HL-60/S4 treated with retinoic acid at 250 ng/mL for 4 days and 3 days (cell line): ENCODE results near the gene IGF2BP2.
"Not testable (repeated sequence)": the region's sequence is repeated elsewhere in the genome, so short reads cannot be mapped to it uniquely, and the experiment has no call there.

Experiments used
- in situ Hi-C: fragments of 300-500 bp; cut with MboI; formaldehyde crosslinking; loops from 2 replicates; pipeline ENCODE4 v1.7.0; 2022; ENCODE audit warnings: low sequenced_read_pairs

The IGF2BP2 gene

DNA sequence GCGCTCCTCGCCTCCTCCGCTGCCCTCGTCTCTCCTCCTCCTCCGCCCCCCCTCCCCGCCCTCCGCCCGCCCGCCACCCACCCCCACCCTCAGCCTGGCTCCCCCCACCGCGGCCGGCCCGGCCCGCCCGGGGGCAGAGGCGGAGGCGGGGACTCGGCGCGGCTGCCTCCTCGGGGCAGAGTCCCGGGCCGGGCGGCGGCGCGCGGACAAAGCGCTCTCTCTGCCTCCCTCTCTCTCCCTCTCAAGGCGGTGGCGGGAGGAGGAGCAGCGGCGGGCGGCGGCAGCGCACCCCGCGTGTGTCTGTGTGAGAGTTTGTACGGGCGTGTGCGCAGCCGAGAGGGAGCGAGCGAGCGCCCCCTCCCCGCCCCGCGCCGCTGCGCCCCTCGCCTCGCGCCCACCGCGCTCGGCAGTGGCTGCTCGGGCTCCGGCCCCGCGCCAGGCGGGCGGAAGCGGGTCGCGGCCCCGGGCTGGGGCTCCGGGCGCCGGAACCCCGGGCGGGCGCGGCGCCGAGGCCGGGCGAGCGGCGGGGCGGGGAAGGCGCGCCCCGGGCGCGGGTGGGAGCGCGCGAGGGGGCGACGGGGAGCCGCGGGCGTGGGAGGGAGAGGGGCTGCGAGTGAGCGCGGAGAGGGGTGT, at the start of gene IGF2BP2:
Gene IGF2BP2, minus strand, starts transcription at position 37 of the 633 bp plus-strand sequence. CDS start 82 bp downstream, outside the sequence.
- in situ Hi-C loops = no loop called here

- in situ Hi-C loops = no loop called here
These were observed 49.3 kb upstream of the IGF2BP2 start for GRCh38 chr3:185874119-185874518.

DNA sequence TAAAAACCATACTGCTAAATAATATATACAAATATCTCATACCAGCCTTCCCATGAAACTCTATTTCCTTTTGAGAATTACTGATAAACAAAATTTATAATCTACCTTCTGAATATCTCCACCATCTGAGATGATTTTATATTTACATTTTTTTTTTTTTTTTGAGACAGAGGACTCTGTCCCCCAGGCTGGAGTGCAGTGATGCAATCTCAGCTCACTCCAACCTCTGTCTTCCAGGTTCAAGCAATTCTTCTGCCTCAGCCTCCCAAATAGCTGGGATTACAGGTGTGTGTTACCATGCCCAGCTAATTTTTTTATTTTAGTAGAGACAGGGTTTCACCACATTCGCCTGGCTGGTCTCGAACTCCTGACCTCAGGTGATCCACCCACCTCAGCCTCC, 42.8 kb upstream of the IGF2BP2 start:
- in situ Hi-C loops = no loop called here

GRCh38 chr3:185866995-185867394, 42.2 kb upstream of the IGF2BP2 start:
- in situ Hi-C loops = no loop called here

GRCh38 chr3:185866555-185866954, 41.7 kb upstream of the IGF2BP2 start:
- in situ Hi-C loops = no loop called here

DNA sequence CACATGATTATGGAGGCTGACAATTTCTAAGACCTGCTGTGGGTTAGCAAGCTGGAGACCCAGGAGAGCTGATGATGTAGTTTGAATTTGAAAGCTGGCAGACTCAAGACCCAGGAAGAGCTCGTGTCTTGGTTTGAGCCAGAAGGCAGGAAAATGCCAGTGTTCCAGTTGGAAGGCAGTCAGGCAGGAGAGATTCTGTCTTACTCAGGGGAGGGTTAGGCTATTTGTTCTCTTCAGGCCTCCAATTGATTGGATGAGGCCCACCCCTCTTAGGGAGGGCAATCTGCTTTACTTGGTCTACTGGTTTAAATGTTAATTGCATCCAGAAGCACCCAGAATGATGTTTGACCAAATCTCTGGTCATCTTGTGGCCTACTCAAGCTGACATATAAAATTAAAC, 40.4 kb upstream of the IGF2BP2 start:
- in situ Hi-C loops = no loop called here

GRCh38 chr3:185864767-185865166, 39.9 kb upstream of the IGF2BP2 start:
- in situ Hi-C loops = no loop called here

DNA sequence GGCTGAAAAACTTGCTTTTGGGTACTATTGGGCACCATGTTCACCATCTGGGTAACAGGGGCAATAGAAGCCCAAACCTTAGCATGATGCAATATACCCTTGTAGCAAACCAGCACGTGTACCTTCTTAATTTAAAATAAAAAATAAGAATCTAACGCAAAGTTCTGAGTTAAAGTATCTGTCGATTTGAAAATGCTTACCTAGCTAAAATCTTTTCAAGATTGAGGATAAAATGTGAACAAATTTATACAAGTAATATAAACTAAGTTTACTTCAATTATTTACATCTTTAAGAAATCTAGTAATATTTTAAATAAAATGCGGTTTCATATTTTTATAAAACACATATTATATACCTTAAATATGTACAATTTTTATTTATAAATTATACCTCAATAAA, 38.1 kb upstream of the IGF2BP2 start:
- in situ Hi-C loops = no loop called here

- in situ Hi-C loops = no loop called here
These were observed 34.6 kb upstream of the IGF2BP2 start for GRCh38 chr3:185859294-185859972.

DNA sequence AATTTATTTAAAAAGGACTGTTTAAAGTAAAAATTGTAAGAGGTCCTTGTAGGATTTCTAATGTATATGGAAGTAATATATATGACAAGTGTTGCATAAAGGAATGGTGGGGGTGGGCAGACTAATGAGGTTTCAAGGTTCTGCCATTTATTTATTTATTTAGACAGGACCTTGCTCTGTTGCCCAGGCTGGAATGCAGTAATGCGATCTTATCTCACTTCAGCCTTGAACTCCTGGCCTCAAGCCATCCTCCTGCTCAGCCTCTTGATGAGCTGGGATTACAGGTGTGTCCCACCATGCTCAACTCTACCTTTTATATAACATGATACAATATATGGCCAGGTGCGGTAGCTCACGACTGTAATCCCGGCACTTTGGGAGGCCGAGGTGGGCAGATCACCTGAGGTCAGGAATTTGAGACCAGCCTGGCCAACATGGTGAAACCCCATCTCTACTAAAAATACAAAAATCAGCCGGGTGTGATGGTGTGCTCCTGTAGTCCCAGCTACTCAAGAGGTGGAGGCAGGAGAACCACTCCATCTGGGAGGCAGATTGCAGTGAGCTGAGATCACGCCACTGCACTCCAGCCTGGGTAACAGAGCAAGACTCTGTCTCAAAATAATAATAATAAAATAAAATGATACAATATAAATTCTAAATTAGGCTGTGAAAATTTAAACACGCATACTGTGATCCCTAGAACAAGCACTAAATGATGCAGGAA, 33.8 kb upstream of the IGF2BP2 start:
- in situ Hi-C loops = no loop called here

DNA sequence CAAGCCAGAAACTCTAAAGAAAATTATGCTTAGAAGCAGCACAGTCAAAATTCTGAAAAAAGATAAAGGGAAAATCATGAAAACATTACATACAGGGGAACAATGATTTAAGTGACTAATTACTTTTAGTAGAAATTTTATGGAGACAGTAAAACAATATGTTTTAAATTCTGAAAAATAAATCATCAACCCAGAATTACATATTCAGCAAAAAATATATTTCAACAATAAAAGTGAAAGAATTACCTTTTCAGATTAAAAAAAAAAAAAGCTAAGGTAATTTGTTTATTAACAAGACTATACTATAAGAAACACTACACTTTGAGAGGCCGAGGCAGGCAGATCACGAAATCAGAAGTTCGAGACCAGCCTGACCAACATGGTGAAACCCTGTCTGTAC, 32.4 kb upstream of the IGF2BP2 start:
- in situ Hi-C loops = no loop called here

DNA sequence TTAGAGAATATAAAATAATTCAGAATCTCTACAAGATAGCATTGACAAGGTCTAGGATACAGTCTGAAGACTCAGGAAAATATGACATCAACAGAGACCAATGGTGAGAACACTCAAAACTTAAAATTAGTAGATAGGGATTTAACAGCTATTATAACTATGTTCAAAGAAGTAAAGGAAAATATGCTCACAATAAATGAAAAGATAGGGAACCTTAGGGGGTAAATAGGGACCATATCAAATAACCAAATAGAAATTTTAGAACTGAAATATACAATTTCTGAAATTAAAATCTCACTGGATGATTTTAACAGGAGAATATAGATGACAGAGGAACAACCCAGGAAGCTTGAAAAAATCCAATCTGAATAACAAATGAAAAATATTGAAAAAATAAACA, 31.8 kb upstream of the IGF2BP2 start:
- in situ Hi-C loops = no loop called here

DNA sequence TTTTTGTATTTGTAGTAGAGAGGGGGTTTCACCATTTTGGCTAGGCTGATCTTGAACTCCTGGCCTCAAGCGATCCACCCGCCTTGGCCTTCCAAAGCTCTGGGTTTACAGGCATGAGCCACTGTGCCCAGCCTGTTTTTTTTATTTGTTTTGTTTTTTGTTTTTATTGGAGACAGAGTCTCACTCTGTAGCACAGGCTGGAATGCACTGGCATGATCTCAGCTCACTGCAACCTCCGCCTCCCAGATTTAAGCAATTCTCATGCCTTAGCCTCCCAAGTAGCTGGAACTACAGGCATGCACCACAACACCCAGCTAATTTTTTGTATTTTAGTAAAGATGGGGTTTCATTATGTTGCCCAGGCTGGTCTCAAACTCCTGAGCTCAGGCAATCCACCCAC, 28.9 kb upstream of the IGF2BP2 start:
- in situ Hi-C loops = not testable (repeated sequence)

- in situ Hi-C loops = no loop called here
These were observed 27.8 kb upstream of the IGF2BP2 start for GRCh38 chr3:185852635-185853034.

DNA sequence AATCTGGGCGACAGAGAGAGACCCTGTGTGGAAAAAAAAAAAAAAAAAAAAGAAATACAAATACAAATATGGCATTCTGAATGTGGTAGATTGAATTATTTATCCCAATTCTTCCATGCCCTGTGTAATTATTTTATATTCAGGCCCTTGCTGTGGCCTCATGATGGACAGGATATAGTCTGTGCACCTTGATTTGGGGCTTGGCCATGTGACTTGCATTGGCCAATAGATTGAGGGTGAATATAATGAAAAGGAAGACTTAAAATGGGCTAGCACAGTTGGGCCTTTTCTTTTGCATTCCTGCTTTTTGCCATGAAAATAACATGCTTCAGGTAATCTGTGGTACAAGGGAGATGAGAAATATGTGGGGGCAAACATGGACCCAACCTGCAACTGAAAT, 27.1 kb upstream of the IGF2BP2 start:
- in situ Hi-C loops = no loop called here

GRCh38 chr3:185851046-185851445, 26.2 kb upstream of the IGF2BP2 start:
- in situ Hi-C loops = no loop called here

DNA sequence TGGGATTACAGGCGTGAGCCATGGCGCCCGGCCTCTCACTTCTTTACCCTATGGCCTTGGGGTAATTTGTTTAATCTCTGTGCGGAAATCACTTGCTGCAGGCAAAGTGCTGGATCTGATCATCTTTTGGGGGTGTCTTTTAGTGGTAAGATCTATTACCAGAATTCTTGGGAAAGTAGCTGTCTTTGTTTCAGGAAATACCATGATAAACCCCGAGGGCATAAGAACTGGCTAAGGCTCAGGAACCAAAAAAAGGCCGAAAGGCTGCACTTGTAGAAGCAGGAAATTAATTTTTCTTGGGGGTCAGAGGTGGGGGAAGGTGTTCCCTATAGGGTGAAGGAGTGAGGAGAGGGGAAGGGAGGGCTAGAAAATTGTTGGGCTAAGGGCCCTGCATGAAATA, 22.7 kb upstream of the IGF2BP2 start:
- in situ Hi-C loops = no loop called here

DNA sequence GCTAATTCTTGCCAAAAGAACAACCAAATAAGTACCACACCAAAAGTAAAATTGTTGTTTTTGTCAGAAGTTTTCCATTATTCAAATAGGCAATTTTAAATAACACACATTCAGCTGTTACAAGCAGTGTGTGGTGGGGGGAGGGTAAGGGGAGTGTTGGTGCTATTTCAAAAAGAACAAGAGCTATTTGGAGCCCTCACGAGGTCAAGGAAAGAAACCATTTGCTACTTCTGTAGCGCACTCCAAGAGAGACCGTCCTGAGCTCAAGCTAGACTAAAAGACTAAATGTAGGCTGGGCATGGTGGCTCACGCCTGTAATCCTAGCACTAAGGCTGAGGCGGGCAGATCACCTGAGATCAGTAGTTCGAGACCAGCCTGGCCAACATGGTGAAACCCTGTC, 21.2 kb upstream of the IGF2BP2 start:
- in situ Hi-C loops = no loop called here

DNA sequence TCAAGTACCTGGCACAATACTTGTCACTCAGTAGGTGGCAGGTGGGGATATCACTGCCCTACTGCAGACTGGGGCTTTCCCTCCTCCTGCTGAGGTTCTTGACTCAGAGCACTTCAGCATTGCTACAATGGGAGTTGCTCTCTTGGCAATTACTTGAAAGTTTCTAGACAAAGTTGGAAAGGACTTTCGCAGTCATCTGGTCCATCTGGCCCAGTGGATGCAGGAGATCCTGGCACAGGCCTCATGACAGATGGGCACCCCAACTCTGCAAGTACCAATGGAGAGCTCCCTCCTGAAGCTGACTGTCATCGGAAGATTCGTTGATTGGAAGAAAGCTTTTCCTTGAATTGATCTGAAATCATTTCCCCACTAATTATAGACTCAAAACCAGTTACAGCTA, 19.2 kb upstream of the IGF2BP2 start:
- in situ Hi-C loops = no loop called here

DNA sequence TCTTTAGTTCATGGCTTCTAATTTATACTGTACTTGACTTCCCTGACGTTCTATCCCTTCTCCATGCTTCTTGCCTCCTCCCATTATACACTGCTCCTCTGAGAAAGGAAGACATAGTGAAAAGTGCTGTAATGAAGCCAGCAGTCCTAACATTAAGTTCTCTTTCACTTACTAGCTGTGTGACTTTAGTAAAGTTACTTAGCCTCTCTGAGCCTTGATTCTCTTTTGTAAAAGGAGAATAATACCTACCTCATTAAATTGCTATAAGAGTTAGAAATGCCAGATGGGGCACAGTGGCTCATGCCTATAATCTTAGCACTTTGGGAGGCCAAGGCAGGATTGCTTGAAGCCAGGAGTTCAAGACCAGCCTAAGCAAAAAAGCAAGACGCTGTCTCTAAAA, 18.8 kb upstream of the IGF2BP2 start:
- in situ Hi-C loops = no loop called here

DNA sequence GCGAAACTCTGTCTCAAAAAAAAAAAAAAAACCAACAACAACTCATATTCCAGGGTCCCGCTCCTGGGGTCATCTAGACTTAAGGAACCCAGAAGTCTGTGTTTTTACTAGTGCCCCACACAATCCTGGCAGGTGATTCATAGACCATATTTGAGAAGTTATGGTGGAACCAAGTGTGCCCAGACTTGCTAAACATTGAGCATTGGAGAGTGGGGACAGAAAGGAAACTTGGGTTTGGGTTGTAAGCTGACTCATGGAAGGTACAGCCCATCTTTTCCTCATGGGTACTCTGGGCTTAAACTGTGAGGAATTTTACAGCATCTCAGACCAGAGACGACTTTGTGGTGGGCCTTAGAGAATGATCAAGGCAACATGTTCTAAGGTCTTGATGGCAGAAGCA, 18.3 kb upstream of the IGF2BP2 start:
- in situ Hi-C loops = no loop called here

- in situ Hi-C loops = no loop called here
These were observed 17.4 kb upstream of the IGF2BP2 start for GRCh38 chr3:185842241-185842640.
